HCT116 (cell line): Measurements from ENCODE around the gene KMT2B. TPM values are rescaled to one million over a fixed set of nuclear protein-coding genes. Genes with fewer than 3 reads are reported as not detected.

Experiments
- ATAC-seq: fragments of 200-7000 bp; cut with Tn5 transposase; 2 replicates; pipeline ENCODE4 v1.9.1; 2020; ENCODE audit warnings: mild to moderate bottlenecking, moderate library complexity
- BruUV-seq: library from RNA; stranded (reverse); fragments of 400-500 nt; replicated peaks from 2 replicates; lab custom pipeline; 2021; lab: Mats Ljungman, UMichigan
- CTCF ChIA-PET: fragments of 300-600 bp; sonication (Branson Sonifier 250); formaldehyde crosslinking; loops from one replicate; lab custom pipeline; 2021; ENCODE audit warnings: antibody characterized with exemption; lab: Charles Lee
- POLR2A ChIA-PET: fragments of 300-600, 350-600 bp; sonication (Branson Sonifier 250); formaldehyde crosslinking; loops from one replicate; lab custom pipeline; 2021; ENCODE audit warnings: antibody characterized with exemption; lab: Charles Lee
- RAD21 ChIA-PET, 2 experiments: fragments of 300-600 bp; sonication (Branson Sonifier 250); formaldehyde crosslinking; loops; one replicate each; lab custom pipeline; 2023; ENCODE audit warnings: low total read pairs in 2 of 2; ENCODE audit not compliant: uncharacterized antibody in 2 of 2, unreplicated experiment in 2 of 2, low non-redundant PET in 1 of 2; lab: Charles Lee
- DNase-seq: peaks from one replicate; pipeline ENCODE4 v3.0.0-alpha.2; 2010; ENCODE audit warnings: low read depth, low spot score
- H2AFZ ChIP-seq: fragments of 200-600 bp; shearing (Covaris generic), sonication (generic); 2 replicates; pipeline ENCODE4 v1.6.1; 2017; ENCODE audit warnings: low read depth, mixed run types, mixed read lengths, antibody characterized with exemption, low read length; ENCODE audit not compliant: poor library complexity, severe bottlenecking
- H3K27ac ChIP-seq: 2 replicates; pipeline ENCODE4 v1.5.1; 2012; ENCODE audit warnings: low read depth, low read length
- H3K27me3 ChIP-seq: fragments of 200-600 bp; sonication (generic); 2 replicates; pipeline ENCODE4 v1.6.1; 2016; ENCODE audit warnings: mixed run types, low read length, mixed read lengths; ENCODE audit not compliant: insufficient read depth
- H3K36me3 ChIP-seq, 2 experiments: fragments of 200-500 bp in 1 of 2; fragments of 200-600 bp in 1 of 2; sonication (Bioruptor generic) in 1 of 2; sonication (generic) in 1 of 2; 2 replicates each; pipeline versions ENCODE4 v1.5.1 to v1.6.1; 2014 to 2016; ENCODE audit warnings: low read length in 2 of 2, inconsistent platforms in 1 of 2, mixed read lengths in 1 of 2, mixed run types in 1 of 2; ENCODE audit not compliant: insufficient read depth in 2 of 2, control insufficient read depth in 1 of 2
- H3K4me1 ChIP-seq, 2 experiments: fragments of 200-600 bp in 1 of 2; sonication (generic) in 1 of 2; 2 replicates each; pipeline versions ENCODE4 v1.5.1 to v1.6.1; 2012 to 2017; ENCODE audit warnings: low read length in 2 of 2, inconsistent platforms in 1 of 2, mild to moderate bottlenecking in 1 of 2, mixed read lengths in 1 of 2, mixed run types in 1 of 2, moderate library complexity in 1 of 2; ENCODE audit not compliant: insufficient read depth in 2 of 2, control insufficient read depth in 1 of 2
- H3K4me2 ChIP-seq: fragments of 200-600 bp; sonication (generic); 2 replicates; pipeline ENCODE4 v1.6.1; 2017; ENCODE audit warnings: mixed run types, low read length, mixed read lengths
- H3K4me3 ChIP-seq, 2 experiments: fragments of 200-600 bp in 1 of 2; sonication (generic) in 1 of 2; replicated peaks in 1 of 2; 2 replicates each; pipeline ENCODE4 v1.5.1; 2011 to 2016; ENCODE audit warnings: low read length in 2 of 2, control low read depth in 1 of 2, low read depth in 1 of 2, mild to moderate bottlenecking in 1 of 2, mixed read lengths in 1 of 2, mixed run types in 1 of 2
- H3K79me2 ChIP-seq: fragments of 200-600 bp; sonication (generic); 2 replicates; pipeline ENCODE4 v1.6.1; 2017; ENCODE audit warnings: mild to moderate bottlenecking, mixed run types, low read length, moderate library complexity, mixed read lengths; ENCODE audit not compliant: insufficient read depth
- H3K9ac ChIP-seq: fragments of 200-600 bp; sonication (generic); 2 replicates; pipeline ENCODE4 v1.6.1; 2016; ENCODE audit warnings: low read length, mixed read lengths
- H3K9me2 ChIP-seq: fragments of 200-600 bp; sonication (generic), shearing (Covaris generic); 2 replicates; pipeline ENCODE4 v1.6.1; 2017; ENCODE audit warnings: mixed run types, mild to moderate bottlenecking, moderate library complexity; ENCODE audit not compliant: insufficient read depth
- H3K9me3 ChIP-seq, 2 experiments: fragments of 200-500 bp in 1 of 2; fragments of 200-600 bp in 1 of 2; sonication (Bioruptor generic) in 1 of 2; sonication (generic) in 1 of 2; 2 replicates each; pipeline ENCODE4 v1.6.1; 2014 to 2017; ENCODE audit warnings: low read length in 2 of 2, mixed read lengths in 2 of 2, inconsistent platforms in 1 of 2, low read depth in 1 of 2, mild to moderate bottlenecking in 1 of 2, mixed run types in 1 of 2, moderate library complexity in 1 of 2; ENCODE audit not compliant: control insufficient read depth in 1 of 2, insufficient read depth in 1 of 2
- H4K20me1 ChIP-seq: fragments of 200-600 bp; sonication (generic), shearing (Covaris generic); 2 replicates; pipeline ENCODE4 v1.6.1; 2017; ENCODE audit warnings: mixed run types, mild to moderate bottlenecking, moderate library complexity; ENCODE audit not compliant: insufficient read depth
- CBX3 ChIP-seq: IDR thresholded peaks from 2 replicates; pipeline ENCODE4 v1.6.1; 2012; ENCODE audit warnings: low read depth
- CEBPB ChIP-seq: IDR thresholded peaks from 2 replicates; pipeline ENCODE4 v1.6.1; 2012; ENCODE audit warnings: low read depth
- EGR1 ChIP-seq: IDR thresholded peaks from 2 replicates; pipeline ENCODE4 v1.6.1; 2012; ENCODE audit warnings: low read depth
- ELF1 ChIP-seq: IDR thresholded peaks from 2 replicates; pipeline ENCODE4 v1.6.1; 2012; ENCODE audit warnings: low read depth, borderline replicate concordance
- EZH2phosphoT487 ChIP-seq: fragments of 200-600 bp; IDR thresholded peaks from 2 replicates; pipeline ENCODE4 v1.6.1; 2018; ENCODE audit warnings: antibody characterized with exemption, borderline replicate concordance
- FOSL1 ChIP-seq: IDR thresholded peaks from 2 replicates; pipeline ENCODE4 v1.6.1; 2012; ENCODE audit warnings: low read depth
- JUND ChIP-seq: IDR thresholded peaks from 2 replicates; pipeline ENCODE4 v1.6.1; 2012
- POLR2A ChIP-seq: IDR thresholded peaks from 2 replicates; pipeline ENCODE4 v1.7.0; 2011; ENCODE audit warnings: borderline replicate concordance; ENCODE audit not compliant: insufficient read depth, insufficient read length; ENCODE audit errors: extremely low read depth
- SIN3A ChIP-seq: IDR thresholded peaks from 2 replicates; pipeline ENCODE4 v1.6.1; 2012; ENCODE audit warnings: low read depth
- SP1 ChIP-seq: IDR thresholded peaks from 2 replicates; pipeline ENCODE4 v1.6.1; 2012; ENCODE audit warnings: low read depth
- TCF7L2 ChIP-seq: IDR thresholded peaks from 2 replicates; pipeline ENCODE4 v1.7.0; 2011; ENCODE audit warnings: borderline replicate concordance, inconsistent platforms; ENCODE audit not compliant: insufficient read depth, insufficient read length; ENCODE audit errors: extremely low read depth
- YY1 ChIP-seq: IDR thresholded peaks from 2 replicates; pipeline ENCODE4 v1.6.1; 2011; ENCODE audit warnings: low read length, low read depth, moderate library complexity, mild to moderate bottlenecking; ENCODE audit not compliant: insufficient replicate concordance; ENCODE audit errors: extremely low read depth
- ZFX ChIP-seq: fragments of 450-650 bp; IDR thresholded peaks from 2 replicates; pipeline ENCODE4 v1.6.1; 2017
- intact Hi-C: fragments of 100-400 bp; cut with micrococcal nuclease; formaldehyde crosslinking; loops from 2 replicates; pipeline ENCODE4 v1.10.0; 2022
- total RNA-seq: library from RNA; stranded (reverse); gene quantifications from one replicate; pipeline ENCODE4 v1.2.1, GENCODE V29; 2021; ENCODE audit not compliant: unreplicated experiment
- TF ChIP-seq, protein P1 (sequence below): IDR thresholded peaks from 2 replicates; pipeline ENCODE4 v1.6.1; 2012
- TF ChIP-seq, protein P2 (sequence below), 3 experiments: fragments of 200-600 bp in 1 of 3; sonication (generic) in 1 of 3; IDR thresholded peaks in 2 of 3; conservative IDR thresholded peaks in 1 of 3; 2 replicates each; pipeline ENCODE4 v1.5.1; 2012 to 2017; ENCODE audit warnings: low read depth in 2 of 3, low read length in 2 of 3, antibody characterized with exemption in 1 of 3, borderline replicate concordance in 1 of 3, control low read depth in 1 of 3, mild to moderate bottlenecking in 1 of 3, mixed read lengths in 1 of 3, mixed run types in 1 of 3, moderate library complexity in 1 of 3; ENCODE audit not compliant: insufficient read depth in 1 of 3
- TF ChIP-seq, protein P3 (sequence below): IDR thresholded peaks from 2 replicates; pipeline ENCODE4 v1.6.1; 2012; ENCODE audit warnings: low read depth

KMT2B gene
- total RNA-seq, 1 experiment from 2014 or later, result 29.9 TPM

DNA sequence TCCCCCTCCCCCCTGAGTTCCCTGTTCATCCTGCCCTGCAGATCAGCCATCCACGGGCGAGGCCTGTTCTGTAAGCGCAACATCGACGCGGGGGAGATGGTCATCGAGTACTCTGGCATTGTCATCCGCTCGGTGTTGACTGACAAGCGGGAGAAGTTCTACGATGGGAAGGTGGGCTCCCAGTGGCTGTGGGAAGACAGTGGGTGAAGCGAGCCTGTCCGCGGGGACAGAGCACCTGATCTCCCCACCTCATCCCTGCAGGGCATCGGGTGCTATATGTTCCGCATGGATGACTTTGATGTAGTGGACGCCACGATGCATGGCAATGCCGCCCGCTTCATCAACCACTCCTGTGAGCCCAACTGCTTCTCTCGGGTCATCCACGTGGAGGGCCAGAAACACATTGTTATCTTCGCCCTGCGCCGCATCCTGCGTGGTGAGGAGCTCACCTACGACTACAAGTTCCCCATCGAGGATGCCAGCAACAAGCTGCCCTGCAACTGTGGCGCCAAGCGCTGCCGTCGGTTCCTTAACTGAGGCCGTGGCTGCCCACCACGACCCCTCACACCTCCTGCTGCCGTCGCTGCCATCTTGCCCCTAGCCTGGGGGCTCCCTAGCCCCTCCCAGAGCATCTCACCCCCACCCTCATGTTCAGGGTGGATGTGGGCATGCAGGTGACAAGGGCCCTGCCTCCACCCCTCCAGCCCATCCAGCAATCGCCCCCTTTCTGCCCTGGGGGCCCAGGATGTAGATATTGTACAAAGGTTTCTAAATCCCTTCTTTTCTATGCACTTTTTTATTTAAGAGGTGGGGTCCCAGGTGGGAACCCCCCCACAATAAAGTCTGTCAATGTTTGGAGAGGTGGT is 20.5 kb downstream of the KMT2B start:
- peaks cover 19 to 30% of the 10 kb centered on the region in 2 experiments; a peak in 3 of 4 replicates for H3K36me3 ChIP-seq
- H3K9ac ChIP-seq, result no peak overlapping the region
- ChIA-PET CTCF (no interaction called here), POLR2A (interaction anchor here (1.9 kb wide), 1 partner anchor 10 kb away, joined by 5 read pairs; the partner anchor contains the start of gene LIN37), RAD21 (no interaction called here)
- TSS peak; percentile 60 for BruUV-seq
- H3K9me2 ChIP-seq, result no peaks in the 10 kb centered on the region
- H3K27ac ChIP-seq, result no peak overlapping the region
- no peaks in the 10 kb centered on the region for H3K79me2 ChIP-seq
- H3K27me3 ChIP-seq, result no peaks in the 10 kb centered on the region
- no peaks in the 10 kb centered on the region for H3K9me3 ChIP-seq
- intact Hi-C loops, result no loop called here
- H3K4me1 ChIP-seq, result peaks cover 15 to 16% of the 10 kb centered on the region in 2 experiments; a peak in 3 of 4 replicates
- H3K4me2 ChIP-seq, result no peak overlapping the region
- ATAC-seq, result no peak
- no peak for DNase-seq
- H3K4me3 ChIP-seq, result no peak overlapping the region
- no peak for TF ChIP-seq ELF1
- TF ChIP-seq EGR1, result no peak
- TF ChIP-seq JUND, result no peak
- no peak for TF ChIP-seq CEBPB
- no peak for TF ChIP-seq FOSL1
- TF ChIP-seq, protein P1, sequence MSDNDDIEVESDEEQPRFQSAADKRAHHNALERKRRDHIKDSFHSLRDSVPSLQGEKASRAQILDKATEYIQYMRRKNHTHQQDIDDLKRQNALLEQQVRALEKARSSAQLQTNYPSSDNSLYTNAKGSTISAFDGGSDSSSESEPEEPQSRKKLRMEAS, result no peak
- TF ChIP-seq, protein P2, sequence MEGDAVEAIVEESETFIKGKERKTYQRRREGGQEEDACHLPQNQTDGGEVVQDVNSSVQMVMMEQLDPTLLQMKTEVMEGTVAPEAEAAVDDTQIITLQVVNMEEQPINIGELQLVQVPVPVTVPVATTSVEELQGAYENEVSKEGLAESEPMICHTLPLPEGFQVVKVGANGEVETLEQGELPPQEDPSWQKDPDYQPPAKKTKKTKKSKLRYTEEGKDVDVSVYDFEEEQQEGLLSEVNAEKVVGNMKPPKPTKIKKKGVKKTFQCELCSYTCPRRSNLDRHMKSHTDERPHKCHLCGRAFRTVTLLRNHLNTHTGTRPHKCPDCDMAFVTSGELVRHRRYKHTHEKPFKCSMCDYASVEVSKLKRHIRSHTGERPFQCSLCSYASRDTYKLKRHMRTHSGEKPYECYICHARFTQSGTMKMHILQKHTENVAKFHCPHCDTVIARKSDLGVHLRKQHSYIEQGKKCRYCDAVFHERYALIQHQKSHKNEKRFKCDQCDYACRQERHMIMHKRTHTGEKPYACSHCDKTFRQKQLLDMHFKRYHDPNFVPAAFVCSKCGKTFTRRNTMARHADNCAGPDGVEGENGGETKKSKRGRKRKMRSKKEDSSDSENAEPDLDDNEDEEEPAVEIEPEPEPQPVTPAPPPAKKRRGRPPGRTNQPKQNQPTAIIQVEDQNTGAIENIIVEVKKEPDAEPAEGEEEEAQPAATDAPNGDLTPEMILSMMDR (IDR thresholded peaks at IDR 0.05 in 2 of 3, conservative IDR thresholded peaks at IDR 0.05 in 1 of 3; ENCODE audit: borderline replicate concordance in 1 of 3, insufficient read depth in 1 of 3, low read depth in 2 of 3, low read length in 2 of 3), result no peak
- no peak for TF ChIP-seq YY1
- TF ChIP-seq ZFX, result no peak
- no peak for TF ChIP-seq POLR2A
- no peak for TF ChIP-seq SP1
- TF ChIP-seq, protein P3, sequence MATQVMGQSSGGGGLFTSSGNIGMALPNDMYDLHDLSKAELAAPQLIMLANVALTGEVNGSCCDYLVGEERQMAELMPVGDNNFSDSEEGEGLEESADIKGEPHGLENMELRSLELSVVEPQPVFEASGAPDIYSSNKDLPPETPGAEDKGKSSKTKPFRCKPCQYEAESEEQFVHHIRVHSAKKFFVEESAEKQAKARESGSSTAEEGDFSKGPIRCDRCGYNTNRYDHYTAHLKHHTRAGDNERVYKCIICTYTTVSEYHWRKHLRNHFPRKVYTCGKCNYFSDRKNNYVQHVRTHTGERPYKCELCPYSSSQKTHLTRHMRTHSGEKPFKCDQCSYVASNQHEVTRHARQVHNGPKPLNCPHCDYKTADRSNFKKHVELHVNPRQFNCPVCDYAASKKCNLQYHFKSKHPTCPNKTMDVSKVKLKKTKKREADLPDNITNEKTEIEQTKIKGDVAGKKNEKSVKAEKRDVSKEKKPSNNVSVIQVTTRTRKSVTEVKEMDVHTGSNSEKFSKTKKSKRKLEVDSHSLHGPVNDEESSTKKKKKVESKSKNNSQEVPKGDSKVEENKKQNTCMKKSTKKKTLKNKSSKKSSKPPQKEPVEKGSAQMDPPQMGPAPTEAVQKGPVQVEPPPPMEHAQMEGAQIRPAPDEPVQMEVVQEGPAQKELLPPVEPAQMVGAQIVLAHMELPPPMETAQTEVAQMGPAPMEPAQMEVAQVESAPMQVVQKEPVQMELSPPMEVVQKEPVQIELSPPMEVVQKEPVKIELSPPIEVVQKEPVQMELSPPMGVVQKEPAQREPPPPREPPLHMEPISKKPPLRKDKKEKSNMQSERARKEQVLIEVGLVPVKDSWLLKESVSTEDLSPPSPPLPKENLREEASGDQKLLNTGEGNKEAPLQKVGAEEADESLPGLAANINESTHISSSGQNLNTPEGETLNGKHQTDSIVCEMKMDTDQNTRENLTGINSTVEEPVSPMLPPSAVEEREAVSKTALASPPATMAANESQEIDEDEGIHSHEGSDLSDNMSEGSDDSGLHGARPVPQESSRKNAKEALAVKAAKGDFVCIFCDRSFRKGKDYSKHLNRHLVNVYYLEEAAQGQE, result no peak
- TF ChIP-seq SIN3A, result no peak
- no peak for TF ChIP-seq EZH2phosphoT487
- TF ChIP-seq TCF7L2, result no peak
- no peak for TF ChIP-seq CBX3
- TF ChIP-seq, all 23 proteins: peak for 0
- no peaks in the 10 kb centered on the region for H4K20me1 ChIP-seq
- H2AFZ ChIP-seq, result no peak overlapping the region
